ENCODE data around the gene CNGA3.

DNA sequence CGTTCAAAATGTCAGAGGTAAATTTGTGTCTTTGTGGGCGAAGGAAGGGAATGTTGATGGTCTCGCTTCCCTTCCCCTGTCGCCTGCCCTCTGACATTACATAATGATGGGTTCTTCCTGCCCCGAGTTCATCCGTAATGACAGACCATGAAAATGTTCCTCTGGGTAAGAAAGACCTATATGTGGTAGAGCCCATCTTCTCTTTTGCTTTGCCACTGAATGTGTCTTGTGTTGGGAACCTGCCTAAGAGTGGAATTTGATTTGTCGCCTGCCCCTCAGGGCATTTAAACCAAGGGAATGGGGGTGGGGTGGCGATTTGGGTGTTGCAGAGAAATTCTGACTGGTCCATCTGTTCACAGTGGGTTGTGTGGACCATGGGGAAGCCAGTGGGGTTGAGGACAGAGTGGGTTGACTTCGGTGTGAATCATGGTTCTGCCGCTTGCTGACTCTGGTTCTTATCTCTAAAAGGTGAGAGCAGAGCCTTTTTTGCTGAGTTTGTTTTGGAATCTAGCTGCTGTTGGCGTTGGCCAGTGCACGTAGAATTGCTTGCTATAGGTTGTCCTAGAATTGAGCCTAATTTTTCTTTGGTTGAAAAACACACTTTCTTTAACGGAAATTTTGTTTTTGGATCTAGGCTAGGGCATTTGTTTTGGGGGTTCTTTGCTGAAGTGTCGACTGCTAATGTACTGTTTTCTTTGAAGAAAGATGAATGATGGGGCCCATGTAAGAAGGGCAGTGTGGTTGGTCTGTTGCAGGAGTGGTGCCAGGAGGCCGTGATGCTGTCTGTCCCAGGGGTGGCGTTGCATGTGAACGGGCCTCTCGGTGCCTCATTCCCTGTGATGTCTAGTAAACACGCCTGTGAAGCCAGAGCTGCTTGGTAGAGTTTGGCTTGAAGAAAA, 99.7 kb downstream of the CNGA3 start:
- no peak for TF ChIP-seq ZZZ3 (IDR thresholded peaks at IDR 0.05; ENCODE audit: control insufficient read depth, insufficient read length, low read depth)
- TF ChIP-seq, protein P1, sequence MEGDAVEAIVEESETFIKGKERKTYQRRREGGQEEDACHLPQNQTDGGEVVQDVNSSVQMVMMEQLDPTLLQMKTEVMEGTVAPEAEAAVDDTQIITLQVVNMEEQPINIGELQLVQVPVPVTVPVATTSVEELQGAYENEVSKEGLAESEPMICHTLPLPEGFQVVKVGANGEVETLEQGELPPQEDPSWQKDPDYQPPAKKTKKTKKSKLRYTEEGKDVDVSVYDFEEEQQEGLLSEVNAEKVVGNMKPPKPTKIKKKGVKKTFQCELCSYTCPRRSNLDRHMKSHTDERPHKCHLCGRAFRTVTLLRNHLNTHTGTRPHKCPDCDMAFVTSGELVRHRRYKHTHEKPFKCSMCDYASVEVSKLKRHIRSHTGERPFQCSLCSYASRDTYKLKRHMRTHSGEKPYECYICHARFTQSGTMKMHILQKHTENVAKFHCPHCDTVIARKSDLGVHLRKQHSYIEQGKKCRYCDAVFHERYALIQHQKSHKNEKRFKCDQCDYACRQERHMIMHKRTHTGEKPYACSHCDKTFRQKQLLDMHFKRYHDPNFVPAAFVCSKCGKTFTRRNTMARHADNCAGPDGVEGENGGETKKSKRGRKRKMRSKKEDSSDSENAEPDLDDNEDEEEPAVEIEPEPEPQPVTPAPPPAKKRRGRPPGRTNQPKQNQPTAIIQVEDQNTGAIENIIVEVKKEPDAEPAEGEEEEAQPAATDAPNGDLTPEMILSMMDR (IDR thresholded peaks at IDR 0.05 in 2 of 3, conservative IDR thresholded peaks at IDR 0.05 in 1 of 3; ENCODE audit: control insufficient read depth in 2 of 3, extremely low read depth in 1 of 3, insufficient read depth in 1 of 3, low read depth in 3 of 3, low read length in 3 of 3) = peak in 2 of 3 experiments; percentile 14 to 31; a peak in 2 of 6 replicates
- no peak for TF ChIP-seq IKZF2 (IDR thresholded peaks at IDR 0.05)
- TF ChIP-seq RFX5 (IDR thresholded peaks at IDR 0.05; ENCODE audit: low read depth, low read length) = no peak
- TF ChIP-seq E2F4 (IDR thresholded peaks at IDR 0.05; ENCODE audit: low read depth, low read length) = no peak
- TF ChIP-seq BRCA1 (IDR thresholded peaks at IDR 0.05; ENCODE audit: low read depth, low read length) = no peak
- TF ChIP-seq HDAC6 (IDR thresholded peaks at IDR 0.05; ENCODE audit: unreplicated experiment) = no peak
- TF ChIP-seq SIN3A (IDR thresholded peaks at IDR 0.05; ENCODE audit: low read depth, low read length) = no peak
- no peak for TF ChIP-seq EP300 (IDR thresholded peaks at IDR 0.05; ENCODE audit: borderline replicate concordance in 1 of 2, control insufficient read depth in 1 of 2, low read depth in 2 of 2, low read length in 2 of 2)
